HEK293 (cell line): ENCODE measurements around the gene ATXN10.

ENCODE experiments used
- CTCF ChIP-seq: fragments of 450-650 bp; formaldehyde crosslinking; IDR thresholded peaks from 2 replicates; pipeline ENCODE4 v1.5.1; 2016; ENCODE audit warnings: missing biosample characterization, missing genetic modification characterization
- GLI4 ChIP-seq: fragments of 450-650 bp; formaldehyde crosslinking; IDR thresholded peaks from 2 replicates; pipeline ENCODE4 v1.5.1; 2016; ENCODE audit warnings: missing biosample characterization, missing genetic modification characterization
- HOXA7 ChIP-seq: sonication (generic); formaldehyde crosslinking; IDR thresholded peaks from 2 replicates; pipeline ENCODE4 v1.8.1; 2022; ENCODE audit warnings: missing genetic modification reagents, borderline replicate concordance
- YY1 ChIP-seq: fragments of 450-650 bp; formaldehyde crosslinking; IDR thresholded peaks from 2 replicates; pipeline ENCODE4 v1.5.1; 2018; ENCODE audit warnings: missing biosample characterization, missing genetic modification characterization
- ZBTB44 ChIP-seq: fragments of 450-650 bp; IDR thresholded peaks from 2 replicates; pipeline ENCODE4 v1.5.1; 2018; ENCODE audit warnings: missing biosample characterization, mild to moderate bottlenecking, missing genetic modification characterization
- ZBTB7A ChIP-seq: fragments of 450-650 bp; formaldehyde crosslinking; IDR thresholded peaks from 2 replicates; pipeline ENCODE4 v1.5.1; 2016; ENCODE audit warnings: low read depth, missing biosample characterization, missing genetic modification characterization
- ZBTB8A ChIP-seq: fragments of 450-650 bp; formaldehyde crosslinking; IDR thresholded peaks from 2 replicates; pipeline ENCODE4 v1.5.1; 2016; ENCODE audit warnings: missing biosample characterization, missing genetic modification characterization
- ZNF274 ChIP-seq, 2 experiments: fragments of 200-500 bp in 1 of 2; fragments of 450-650 bp in 1 of 2; sonication (Bioruptor generic) in 1 of 2; formaldehyde crosslinking in 1 of 2; IDR thresholded peaks; 2 replicates each; pipeline versions ENCODE4 v1.5.1 to v1.6.1; 2014 to 2016; ENCODE audit warnings: borderline replicate concordance in 1 of 2, inconsistent platforms in 1 of 2, low read length in 1 of 2, missing biosample characterization in 1 of 2, missing genetic modification characterization in 1 of 2
- ZNF629 ChIP-seq: fragments of 450-650 bp; formaldehyde crosslinking; IDR thresholded peaks from 2 replicates; pipeline ENCODE4 v1.5.1; 2017; ENCODE audit warnings: missing biosample characterization, missing genetic modification characterization

- TF ChIP-seq YY1 (tag by site-specific recombination) (no peak), ZBTB44 (tag by site-specific recombination) (no peak), HOXA7 (CRISPR knock-in tag) (no peak), CTCF (tag by site-specific recombination) (no peak), ZNF274 (IDR thresholded peaks at IDR 0.05; ENCODE audit: low read length) (no peak), ZNF274 (tag by site-specific recombination; IDR thresholded peaks at IDR 0.05; ENCODE audit: borderline replicate concordance) (no peak), GLI4 (tag by site-specific recombination) (no peak), ZNF629 (no peak), ZBTB7A (tag by site-specific recombination) (no peak), ZBTB8A (tag by site-specific recombination) (no peak)
These were observed 18.4 kb downstream of the ATXN10 start for GRCh38 chr22:45690008-45690407.
